Peyer's patch (tissue), 4 donors: ENCODE data around the gene SCAMP2.

ENCODE experiments used
- CTCF ChIP-seq, 6 experiments: fragments of 450-650 bp in 4 of 6; fragments of 200-600 bp in 2 of 6; sonication (generic) in 1 of 6; IDR thresholded peaks; one replicate each; pipeline ENCODE4 v1.5.1; 2017 to 2019; ENCODE audit warnings: antibody characterized with exemption in 6 of 6, mild to moderate bottlenecking in 3 of 6, moderate library complexity in 1 of 6
- POLR2A ChIP-seq, 2 donors: fragments of 450-650 bp; IDR thresholded peaks; one replicate each; pipeline ENCODE4 v1.5.1; 2017; ENCODE audit warnings: antibody characterized with exemption in 2 of 2, mild to moderate bottlenecking in 2 of 2, moderate library complexity in 2 of 2

- no peak for TF ChIP-seq CTCF (IDR thresholded peaks at IDR 0.05)
- no peak for TF ChIP-seq POLR2A (IDR thresholded peaks at IDR 0.05)
Observed at GRCh38 chr15:74825866-74826265, 47.3 kb downstream of the SCAMP2 start.
